CD14-positive monocyte (primary cell): ENCODE data around the gene CNTNAP5. TPM values are rescaled to one million over a fixed set of nuclear protein-coding genes. Genes with fewer than 3 reads are reported as not detected.

Experiments used
- DNase-seq, 3 donors: peaks; one replicate each; pipeline ENCODE4 v3.0.0-alpha.2; 2011 to 2022
- H2AFZ ChIP-seq: 2 replicates; pipeline ENCODE4 v1.6.0; 2012; ENCODE audit warnings: mild to moderate bottlenecking, low read depth, low read length, inconsistent platforms; ENCODE audit not compliant: insufficient read depth, poor library complexity, severe bottlenecking
- H3K27ac ChIP-seq, 2 donors: 1 replicate in 1 of 2; 2 replicates in 1 of 2; pipeline ENCODE4 v1.5.1; 2012 to 2013; ENCODE audit warnings: low read length in 2 of 2, control low read depth in 1 of 2, inconsistent platforms in 1 of 2, low read depth in 1 of 2, mild to moderate bottlenecking in 1 of 2
- H3K27me3 ChIP-seq, 2 donors: one replicate each; pipeline versions ENCODE4 v1.6.0 to v1.6.1; 2011 to 2013; ENCODE audit warnings: low read length in 2 of 2; ENCODE audit not compliant: control insufficient read depth in 2 of 2, insufficient read depth in 2 of 2
- H3K36me3 ChIP-seq, 2 donors: replicated peaks in 1 of 2; 1 replicate in 1 of 2; 2 replicates in 1 of 2; pipeline versions ENCODE4 v1.5.1 to v1.6.1; 2012 to 2013; ENCODE audit warnings: low read length in 2 of 2, control low read depth in 1 of 2, inconsistent platforms in 1 of 2, mild to moderate bottlenecking in 1 of 2; ENCODE audit not compliant: insufficient read depth in 2 of 2, control insufficient read depth in 1 of 2
- H3K4me1 ChIP-seq, 2 donors: 1 replicate in 1 of 2; 2 replicates in 1 of 2; pipeline versions ENCODE4 v1.5.1 to v1.6.1; 2012 to 2013; ENCODE audit warnings: low read length in 2 of 2, control low read depth in 1 of 2, inconsistent platforms in 1 of 2, mild to moderate bottlenecking in 1 of 2, moderate library complexity in 1 of 2; ENCODE audit not compliant: insufficient read depth in 2 of 2, control insufficient read depth in 1 of 2
- H3K4me2 ChIP-seq: replicated peaks from 2 replicates; pipeline ENCODE3; 2012; ENCODE audit warnings: low read length, moderate library complexity, mild to moderate bottlenecking; ENCODE audit not compliant: poor library complexity, severe bottlenecking; ENCODE audit errors: extremely low read depth
- H3K4me3 ChIP-seq, 3 experiments: fragments of 200-600 bp in 1 of 3; sonication (generic) in 1 of 3; replicated peaks in 1 of 3; 1 replicate in 2 of 3; 2 replicates in 1 of 3; pipeline ENCODE4 v1.5.1; 2011 to 2013; ENCODE audit warnings: low read length in 3 of 3, mild to moderate bottlenecking in 3 of 3, control low read depth in 2 of 3, low read depth in 2 of 3, inconsistent platforms in 1 of 3, moderate library complexity in 1 of 3
- H3K79me2 ChIP-seq: 2 replicates; pipeline ENCODE4 v1.6.0; 2012; ENCODE audit warnings: mild to moderate bottlenecking, control low read depth, inconsistent platforms, low read length, moderate library complexity; ENCODE audit not compliant: insufficient read depth
- H3K9ac ChIP-seq: 2 replicates; pipeline ENCODE4 v1.6.0; 2017; ENCODE audit warnings: low read length, mild to moderate bottlenecking; ENCODE audit not compliant: insufficient read depth, poor library complexity, severe bottlenecking
- H3K9me3 ChIP-seq, 2 donors: replicated peaks in 1 of 2; 1 replicate in 1 of 2; 2 replicates in 1 of 2; pipeline versions ENCODE4 v1.5.1 to v1.6.1; 2012 to 2013; ENCODE audit warnings: low read length in 2 of 2, control low read depth in 1 of 2; ENCODE audit not compliant: control insufficient read depth in 1 of 2, insufficient read depth in 1 of 2
- H4K20me1 ChIP-seq: 2 replicates; pipeline ENCODE4 v1.6.0; 2012; ENCODE audit warnings: mild to moderate bottlenecking, low read length, control low read depth, moderate library complexity; ENCODE audit not compliant: insufficient read depth
- H3K27ac Mint-ChIP-seq, 7 donors: one replicate each; pipeline ENCODE4 v1.8.0; 2020; ENCODE audit warnings: mild to moderate bottlenecking in 7 of 7, mixed read lengths in 7 of 7, moderate library complexity in 6 of 7, inconsistent platforms in 2 of 7
- H3K27me3 Mint-ChIP-seq, 3 donors: one replicate each; pipeline ENCODE4 v1.8.0; 2021 to 2022; ENCODE audit warnings: low read depth in 3 of 3, mild to moderate bottlenecking in 3 of 3, mixed read lengths in 3 of 3, moderate library complexity in 3 of 3, inconsistent platforms in 1 of 3
- H3K36me3 Mint-ChIP-seq, 2 donors: one replicate each; pipeline ENCODE4 v1.8.0; 2020; ENCODE audit warnings: mixed read lengths in 2 of 2, inconsistent platforms in 1 of 2, mild to moderate bottlenecking in 1 of 2
- H3K4me1 Mint-ChIP-seq: one replicate; pipeline ENCODE4 v1.8.0; 2020; ENCODE audit warnings: mild to moderate bottlenecking, mixed read lengths
- H3K4me3 Mint-ChIP-seq, 2 donors: one replicate each; pipeline ENCODE4 v1.8.0; 2020; ENCODE audit warnings: mild to moderate bottlenecking in 2 of 2, mixed read lengths in 2 of 2, moderate library complexity in 1 of 2
- H3K9me3 Mint-ChIP-seq, 7 donors: one replicate each; pipeline ENCODE4 v1.8.0; 2020 to 2022; ENCODE audit warnings: mixed read lengths in 7 of 7, mild to moderate bottlenecking in 6 of 7, moderate library complexity in 6 of 7, inconsistent platforms in 2 of 7
- CTCF ChIP-seq: fragments of 200-600 bp; IDR thresholded peaks from one replicate; pipeline ENCODE4 v1.8.0; 2022; ENCODE audit warnings: antibody characterized with exemption, mild to moderate bottlenecking
- WGBS: methylation state at CpG from one replicate; pipeline ENCODE4 v1.1.5; 2013; ENCODE audit warnings: missing lambda C conversion rate; ENCODE audit not compliant: insufficient coverage; 5-methylcytosine and 5-hydroxymethylcytosine counted together
- intact Hi-C, 2 donors: fragments of 100-400 bp; cut with micrococcal nuclease; formaldehyde crosslinking; loops; one replicate each; pipeline versions ENCODE4 v1.15.0 to v1.15.1; 2023
- polyA plus RNA-seq, 3 donors: library from polyadenylated mRNA; depleted of rRNA in 1 of 3; unstranded in 2 of 3; stranded (reverse) in 1 of 3; fragments of 300-500 nt in 2 of 3; fragments of >200 nt in 1 of 3; fragmentation: Illumina TruSeq in 2 of 3; gene quantifications; 1 replicate in 2 of 3; 2 replicates in 1 of 3; pipeline ENCODE4 v1.2.3, GENCODE V29; 2012 to 2021

The CNTNAP5 gene
- polyA plus RNA-seq, 3 donors = not detected

- Histone ChIP-seq H3K36me3 (no peaks in the 10 kb centered on the region), H3K79me2 (no peaks in the 10 kb centered on the region), H2AFZ (no peak overlapping the region), H3K4me2 (no peak overlapping the region), H3K4me1 (no peaks in the 10 kb centered on the region), H3K27me3 (peaks cover 13 to 33% of the 10 kb centered on the region in 2 donors), H3K27ac (no peak overlapping the region), H4K20me1 (no peaks in the 10 kb centered on the region), H3K9ac (no peak overlapping the region), H3K9me3 (peaks cover 0 to 16% of the 10 kb centered on the region in 2 donors), H3K4me3 (no peak overlapping the region)
- no peak for DNase-seq
- WGBS = no CpG with 5 or more reads among the region's 2 CpGs
- H3K27ac Mint-ChIP-seq = no peak overlapping the region
- H3K27me3 Mint-ChIP-seq = peaks cover 31 to 32% (median 32%) of the 10 kb centered on the region in 3 donors
- H3K36me3 Mint-ChIP-seq = no peaks in the 10 kb centered on the region
- peaks cover 4% of the 10 kb centered on the region for H3K4me1 Mint-ChIP-seq
- intact Hi-C loops = no loop called here
- no peak for TF ChIP-seq CTCF
- no peak overlapping the region for H3K4me3 Mint-ChIP-seq
- H3K9me3 Mint-ChIP-seq = peaks cover 2 to 14% (median 8%) of the 10 kb centered on the region in 7 donors
Measured at GRCh38 chr2:124026503-124026902, 1.4 kb downstream of the CNTNAP5 start.

DNA sequence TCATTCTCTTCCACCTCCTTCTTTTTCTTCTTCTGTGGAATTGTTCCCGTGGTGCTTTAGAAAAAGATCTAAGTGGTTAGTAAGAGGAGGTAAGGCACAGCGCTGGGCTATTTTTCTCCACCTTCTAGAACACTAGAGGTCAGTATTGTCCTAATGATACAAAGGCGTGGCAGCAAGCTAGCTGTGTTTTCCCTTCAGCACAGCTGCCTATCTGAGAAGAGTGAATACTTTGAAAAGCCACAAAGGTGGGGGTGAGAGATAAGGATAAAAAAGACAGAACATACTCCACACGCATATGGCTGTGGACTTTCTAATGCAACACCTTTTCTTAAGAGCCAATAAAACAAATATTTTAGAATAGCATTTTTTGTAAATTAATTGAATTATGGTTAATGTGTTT lies 2.1 kb downstream of the CNTNAP5 start:
- H3K36me3 Mint-ChIP-seq = no peaks in the 10 kb centered on the region
- intact Hi-C loops = no loop called here
- Histone ChIP-seq H3K4me1 (no peaks in the 10 kb centered on the region), H3K27me3 (peaks cover 13 to 33% of the 10 kb centered on the region in 2 donors), H4K20me1 (no peaks in the 10 kb centered on the region), H2AFZ (no peak overlapping the region), H3K9ac (no peak overlapping the region), H3K36me3 (no peaks in the 10 kb centered on the region), H3K9me3 (peaks cover 0 to 16% of the 10 kb centered on the region in 2 donors), H3K4me3 (no peak overlapping the region), H3K27ac (no peak overlapping the region), H3K79me2 (no peaks in the 10 kb centered on the region), H3K4me2 (no peak overlapping the region)
- no peak overlapping the region for H3K4me3 Mint-ChIP-seq
- TF ChIP-seq CTCF = no peak
- peaks cover 4% of the 10 kb centered on the region for H3K4me1 Mint-ChIP-seq
- H3K27ac Mint-ChIP-seq = no peak overlapping the region
- peaks cover 2 to 14% (median 8%) of the 10 kb centered on the region in 7 donors for H3K9me3 Mint-ChIP-seq
- H3K27me3 Mint-ChIP-seq = peaks cover 31 to 34% (median 32%) of the 10 kb centered on the region in 3 donors
- WGBS = no CpG with 5 or more reads among the region's 4 CpGs
- no peak for DNase-seq
